Measurements from ENCODE around the gene NUDT8.
"Not testable (repeated sequence)": the region's sequence is repeated elsewhere in the genome, so short reads cannot be mapped to it uniquely, and the experiment has no call there.

Gene NUDT8

DNA sequence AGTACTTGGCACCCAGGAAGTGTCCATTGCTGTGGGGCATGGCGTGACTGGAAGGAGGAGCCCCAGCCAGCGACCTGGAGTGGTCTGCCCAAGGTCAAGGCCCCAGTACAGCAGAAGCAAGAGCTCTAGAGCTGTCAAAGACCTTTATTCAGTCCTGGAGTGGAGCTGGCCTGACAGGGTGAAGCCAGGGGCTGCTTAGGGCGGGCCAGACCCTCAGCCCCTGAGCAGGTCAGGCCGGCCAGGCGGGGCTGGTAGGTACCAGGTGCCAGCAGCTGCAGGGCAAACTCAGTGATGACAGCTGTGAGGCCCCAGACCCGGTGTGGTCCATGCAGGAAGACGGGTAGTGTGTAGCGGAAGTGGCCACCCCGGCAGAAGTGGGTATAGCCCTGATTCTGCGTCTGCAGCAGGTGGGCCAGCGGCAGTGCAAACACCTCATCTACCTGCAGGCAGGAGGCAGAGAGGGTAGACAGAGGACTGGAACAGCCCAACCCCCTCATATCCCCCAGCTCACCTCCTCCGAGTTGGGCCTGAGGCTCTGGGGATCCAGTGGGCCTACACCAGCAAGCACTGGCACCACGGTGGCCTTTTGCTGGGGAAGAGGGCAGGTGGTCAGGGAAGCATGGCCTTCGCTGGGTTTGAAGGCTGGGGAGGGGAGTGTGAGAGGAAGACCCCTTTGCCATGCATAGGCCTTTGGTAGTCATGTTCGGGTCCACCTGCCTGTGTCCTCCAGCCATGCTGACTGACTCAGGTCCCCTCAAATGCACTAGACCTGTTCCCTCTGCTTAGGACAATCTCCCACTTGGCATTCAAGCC, 1.7 kb downstream of the NUDT8 start:
- Histone ChIP-seq H3K4me1 (peaks cover 9% of the 10 kb centered on the region), H3K79me2 (no peaks in the 10 kb centered on the region), H3K9me3 (ENCODE audit: control insufficient read depth, low read length) (no peaks in the 10 kb centered on the region), H3K27ac (no peak overlapping the region), H2AFZ (no peak overlapping the region), H3K36me3 (ENCODE audit: control insufficient read depth, insufficient read depth, low read length) (no peaks in the 10 kb centered on the region), H3K27me3 (ENCODE audit: control insufficient read depth, insufficient read depth, low read length) (no peaks in the 10 kb centered on the region), H3K9ac (no peak overlapping the region), H3K4me3 (ENCODE audit: low read depth, low read length) (no peak overlapping the region), H3K4me2 (ENCODE audit: low read length) (peak overlapping the region; percentile 75)
- TF ChIP-seq CTCF (IDR thresholded peaks at IDR 0.05): no peak

- no peaks in the 10 kb centered on the region for H3K9me3 ChIP-seq (ENCODE audit: control insufficient read depth, low read length)
- no peak overlapping the region for H3K9ac ChIP-seq
- no peak overlapping the region for H2AFZ ChIP-seq
- no peak overlapping the region for H3K27ac ChIP-seq
- no peak for TF ChIP-seq CTCF (IDR thresholded peaks at IDR 0.05)
- H3K4me1 ChIP-seq: peaks cover 6% of the 10 kb centered on the region
- no peak overlapping the region for H3K4me3 ChIP-seq (ENCODE audit: low read depth, low read length)
- H3K36me3 ChIP-seq (ENCODE audit: control insufficient read depth, insufficient read depth, low read length): no peaks in the 10 kb centered on the region
- H3K27me3 ChIP-seq (ENCODE audit: control insufficient read depth, insufficient read depth, low read length): no peaks in the 10 kb centered on the region
- H3K79me2 ChIP-seq: no peaks in the 10 kb centered on the region
- no peak overlapping the region for H3K4me2 ChIP-seq (ENCODE audit: low read length)
These were observed 2.3 kb downstream of the NUDT8 start for GRCh38 chr11:67627441-67627811.

- no peak overlapping the region for H3K4me2 ChIP-seq (ENCODE audit: low read length)
- H3K79me2 ChIP-seq: no peaks in the 10 kb centered on the region
- no peak overlapping the region for H2AFZ ChIP-seq
- no peak overlapping the region for H3K9ac ChIP-seq
- TF ChIP-seq CTCF (IDR thresholded peaks at IDR 0.05): no peak
- peaks cover 3% of the 10 kb centered on the region for H3K4me1 ChIP-seq
- no peaks in the 10 kb centered on the region for H3K27me3 ChIP-seq (ENCODE audit: control insufficient read depth, insufficient read depth, low read length)
- no peak overlapping the region for H3K27ac ChIP-seq
- H3K36me3 ChIP-seq (ENCODE audit: control insufficient read depth, insufficient read depth, low read length): no peaks in the 10 kb centered on the region
- H3K9me3 ChIP-seq (ENCODE audit: control insufficient read depth, low read length): no peaks in the 10 kb centered on the region
- H3K4me3 ChIP-seq (ENCODE audit: low read depth, low read length): no peak overlapping the region
These were observed 2.8 kb downstream of the NUDT8 start for GRCh38 chr11:67626970-67627369.

DNA sequence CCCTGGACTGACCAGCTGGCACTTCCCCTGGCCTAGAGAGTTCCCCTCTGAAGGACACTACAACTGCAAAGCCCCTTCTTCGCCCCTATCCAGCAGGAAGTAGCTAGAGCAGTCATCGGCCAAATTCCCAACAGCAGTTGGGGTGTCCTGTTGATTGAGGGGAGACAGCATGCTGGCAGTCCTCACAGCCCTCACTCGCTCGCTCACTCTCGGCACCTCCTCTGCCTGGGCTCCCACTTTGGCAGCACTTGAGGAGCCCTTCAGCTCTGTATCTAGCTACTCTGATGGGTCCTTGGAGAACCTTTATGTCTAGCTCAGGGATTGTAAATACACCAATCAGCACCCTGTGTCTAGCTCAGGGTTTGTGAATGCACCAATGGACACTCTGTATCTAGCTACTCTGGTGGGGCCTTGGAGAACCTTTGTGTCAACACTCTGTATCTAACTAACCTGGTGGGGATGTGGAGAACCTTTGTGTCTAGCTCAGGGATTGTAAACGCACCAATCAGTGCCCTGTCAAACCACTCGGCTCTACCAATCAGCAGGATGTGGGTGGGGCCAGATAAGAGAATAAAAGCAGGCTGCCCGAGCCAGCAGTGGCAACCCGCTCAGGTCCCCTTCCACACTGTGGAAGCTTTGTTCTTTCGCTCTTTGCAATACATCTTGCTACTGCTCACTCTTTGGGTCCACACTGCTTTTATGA, 3.5 kb downstream of the NUDT8 start:
- H3K9ac ChIP-seq; H3K9me3 ChIP-seq (ENCODE audit: control insufficient read depth, low read length); H2AFZ ChIP-seq; H3K4me3 ChIP-seq (ENCODE audit: low read depth, low read length); H3K4me2 ChIP-seq (ENCODE audit: low read length); H3K79me2 ChIP-seq; H3K36me3 ChIP-seq (ENCODE audit: control insufficient read depth, insufficient read depth, low read length); H3K4me1 ChIP-seq; H3K27ac ChIP-seq; H3K27me3 ChIP-seq (ENCODE audit: control insufficient read depth, insufficient read depth, low read length): not testable (repeated sequence)

DNA sequence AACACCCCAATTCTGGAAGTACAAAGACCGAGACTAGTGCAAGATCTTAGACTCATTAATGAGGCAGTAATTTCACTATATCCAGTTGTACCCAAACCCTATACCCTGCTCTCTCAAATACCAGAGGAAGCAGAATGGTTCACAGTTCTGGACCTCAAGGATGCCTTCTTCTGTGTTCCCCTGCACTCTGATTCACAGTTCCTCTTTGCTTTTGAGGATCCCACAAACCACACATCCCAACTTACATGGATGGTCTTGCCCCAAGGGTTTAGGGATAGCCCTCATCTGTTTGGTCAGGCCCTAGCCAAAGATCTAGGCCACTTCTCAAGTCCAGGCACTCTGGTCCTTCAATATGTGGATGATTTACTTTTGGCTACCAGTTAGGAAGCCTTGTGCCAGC, 5.9 kb downstream of the NUDT8 start:
- H3K4me3 ChIP-seq (ENCODE audit: low read depth, low read length): not testable (repeated sequence)

DNA sequence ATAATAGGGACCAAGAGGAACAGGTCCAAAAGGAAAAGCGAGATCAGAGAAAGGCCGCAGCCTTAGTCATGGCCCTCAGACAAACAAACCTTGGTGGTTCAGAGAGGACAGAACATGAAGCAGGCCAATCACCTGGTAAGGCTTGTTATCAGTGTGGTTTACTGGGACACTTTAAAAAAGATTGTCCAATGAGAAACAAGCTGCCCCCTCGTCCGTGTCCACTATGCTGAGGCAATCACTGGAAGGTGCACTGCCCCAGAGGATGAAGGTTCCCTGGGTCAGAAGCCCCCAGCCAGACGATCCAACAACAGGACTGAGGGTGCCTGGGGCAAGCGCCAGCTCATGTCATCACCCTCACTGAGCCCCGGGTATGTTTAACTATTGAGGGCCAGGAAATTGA, 6.8 kb downstream of the NUDT8 start:
- H3K27ac ChIP-seq; H2AFZ ChIP-seq; H3K4me3 ChIP-seq (ENCODE audit: low read depth, low read length); H3K36me3 ChIP-seq (ENCODE audit: control insufficient read depth, insufficient read depth, low read length); H3K79me2 ChIP-seq; H3K4me2 ChIP-seq (ENCODE audit: low read length); H3K4me1 ChIP-seq; H3K9ac ChIP-seq; H3K9me3 ChIP-seq (ENCODE audit: control insufficient read depth, low read length); H3K27me3 ChIP-seq (ENCODE audit: control insufficient read depth, insufficient read depth, low read length): not testable (repeated sequence)

More for the DNA sequence above, 5.9 kb downstream of the NUDT8 start:
- H3K9ac ChIP-seq; H3K9me3 ChIP-seq (ENCODE audit: control insufficient read depth, low read length); H3K27me3 ChIP-seq (ENCODE audit: control insufficient read depth, insufficient read depth, low read length); H3K79me2 ChIP-seq; H3K4me2 ChIP-seq (ENCODE audit: low read length); H3K4me1 ChIP-seq; H3K36me3 ChIP-seq (ENCODE audit: control insufficient read depth, insufficient read depth, low read length); H3K27ac ChIP-seq; H2AFZ ChIP-seq: not testable (repeated sequence)

DNA sequence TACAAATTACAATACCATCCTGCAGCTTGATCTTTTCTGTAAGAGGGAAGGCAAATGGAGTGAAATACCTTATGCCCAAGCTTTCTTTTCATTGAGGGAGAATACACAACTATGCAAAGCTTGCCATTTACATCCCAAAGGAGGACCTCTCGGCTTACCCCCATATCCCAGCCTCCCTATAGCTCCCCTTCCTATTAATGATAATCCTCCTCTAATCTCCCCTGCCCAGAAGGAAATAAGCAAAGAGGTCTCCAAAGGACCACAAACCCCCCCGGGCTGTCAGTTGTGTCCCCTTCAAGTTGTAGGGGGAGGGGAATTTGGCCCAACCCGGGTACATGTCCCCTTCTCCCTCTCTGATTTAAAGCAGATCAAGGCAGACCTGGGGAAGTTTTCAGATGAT, 7.8 kb downstream of the NUDT8 start:
- H3K27ac ChIP-seq; H3K36me3 ChIP-seq (ENCODE audit: control insufficient read depth, insufficient read depth, low read length); H3K4me2 ChIP-seq (ENCODE audit: low read length); H3K4me1 ChIP-seq; H3K27me3 ChIP-seq (ENCODE audit: control insufficient read depth, insufficient read depth, low read length); H3K4me3 ChIP-seq (ENCODE audit: low read depth, low read length); H2AFZ ChIP-seq; H3K9ac ChIP-seq; H3K79me2 ChIP-seq; H3K9me3 ChIP-seq (ENCODE audit: control insufficient read depth, low read length): not testable (repeated sequence)

GRCh38 chr11:67620621-67621020, 9.1 kb downstream of the NUDT8 start:
- not testable (repeated sequence) for H3K4me2 ChIP-seq (ENCODE audit: low read length); H3K9me3 ChIP-seq (ENCODE audit: control insufficient read depth, low read length)

More at GRCh38 chr11:67620621-67621020, 9.1 kb downstream of the NUDT8 start:
- H3K9ac ChIP-seq; H3K36me3 ChIP-seq (ENCODE audit: control insufficient read depth, insufficient read depth, low read length); H3K4me3 ChIP-seq (ENCODE audit: low read depth, low read length); H3K4me1 ChIP-seq; H3K27me3 ChIP-seq (ENCODE audit: control insufficient read depth, insufficient read depth, low read length); H3K27ac ChIP-seq; H3K79me2 ChIP-seq; H2AFZ ChIP-seq: not testable (repeated sequence)
